Stimulated activated CD8-positive, alpha-beta memory T cell treated with anti-CD3 and anti-CD28 coated beads, Interleukin-7, amount 100 ng/mL, for 1 hour (primary cell): ENCODE data around the gene AKAP5.
A peak's percentile ranks its signal among the peaks of the same experiment; 100 is the strongest.

Experiments used
- DNase-seq, 2 donors: peaks; one replicate each; pipeline ENCODE4 v3.0.0-alpha.2; 2020; ENCODE audit warnings: low read depth in 2 of 2

The AKAP5 gene

GRCh38 chr14:64465191-64465822, at the start of gene AKAP5:
AKAP5 (plus strand) TSS chr14:64465499; CDS start chr14:64468395, 2,896 bp downstream.
- DNase-seq = peak; percentile 25 to 32

- DNase-seq = no peak
Observed at GRCh38 chr14:64416348-64416932, 48.9 kb upstream of the AKAP5 start.

- no peak for DNase-seq
Observed at GRCh38 chr14:64417055-64417770, 48.1 kb upstream of the AKAP5 start.

- no peak for DNase-seq
Observed at GRCh38 chr14:64417771-64418125, 47.6 kb upstream of the AKAP5 start.

- no peak for DNase-seq
Observed at GRCh38 chr14:64419003-64419402, 46.3 kb upstream of the AKAP5 start.

- no peak for DNase-seq
Observed at GRCh38 chr14:64421166-64421565, 44.1 kb upstream of the AKAP5 start.

GRCh38 chr14:64422005-64422404, 43.3 kb upstream of the AKAP5 start:
- no peak for DNase-seq

GRCh38 chr14:64422756-64423155, 42.5 kb upstream of the AKAP5 start:
- no peak for DNase-seq

GRCh38 chr14:64423987-64424386, 41.3 kb upstream of the AKAP5 start:
- no peak for DNase-seq

- no peak for DNase-seq
Observed at GRCh38 chr14:64434528-64434927, 30.8 kb upstream of the AKAP5 start.

- DNase-seq = no peak
Observed at GRCh38 chr14:64438181-64438841, 27.0 kb upstream of the AKAP5 start.

- no peak for DNase-seq
Observed at GRCh38 chr14:64439141-64439540, 26.2 kb upstream of the AKAP5 start.

GRCh38 chr14:64440494-64440893, 24.8 kb upstream of the AKAP5 start:
- DNase-seq = no peak

- no peak for DNase-seq
Observed at GRCh38 chr14:64442300-64442988, 22.9 kb upstream of the AKAP5 start.

GRCh38 chr14:64444140-64444539, 21.2 kb upstream of the AKAP5 start:
- no peak for DNase-seq

- peak; percentile 6 to 23 for DNase-seq
Observed at GRCh38 chr14:64444984-64445845, 20.1 kb upstream of the AKAP5 start.

- peak in 1 of 2 donors; percentile 20 for DNase-seq
Observed at GRCh38 chr14:64447876-64448670, 17.2 kb upstream of the AKAP5 start.

- DNase-seq = no peak
Observed at GRCh38 chr14:64450255-64450654, 15.0 kb upstream of the AKAP5 start.

- no peak for DNase-seq
Observed at GRCh38 chr14:64454671-64455070, 10.6 kb upstream of the AKAP5 start.

- no peak for DNase-seq
Observed at GRCh38 chr14:64459405-64460136, 5.7 kb upstream of the AKAP5 start.
